Pancreas (tissue), 10 donors: ENCODE measurements around the gene CLDN8. TPM values are rescaled to one million over a fixed set of nuclear protein-coding genes. Genes with fewer than 3 reads are reported as not detected.

Experiments
- ATAC-seq, 4 donors: fragments of 200-7000 bp; cut with Tn5 transposase; one replicate each; pipeline versions ENCODE4 v1.8.0 to v1.9.1; 2020; ENCODE audit warnings: mild to moderate bottlenecking in 4 of 4, moderate library complexity in 4 of 4
- DNase-seq, 6 donors: peaks; one replicate each; pipeline ENCODE4 v3.0.0-alpha.2; 2020
- FAIRE-seq: peaks from 2 replicates; lab custom pipeline; 2012; peaks lifted over from hg19 to GRCh38; lab: Jason Lieb, UNC
- H3K27ac ChIP-seq, 4 donors: fragments of 200-600 bp; sonication (generic); 1 replicate in 3 of 4; 2 replicates in 1 of 4; pipeline versions ENCODE4 v1.5.0 to v1.8.0; 2020
- H3K27me3 ChIP-seq, 4 donors: fragments of 200-600 bp; one replicate each; pipeline ENCODE4 v1.8.0; 2021
- H3K36me3 ChIP-seq, 3 donors: fragments of 200-600 bp; sonication (generic) in 1 of 3; one replicate each; pipeline versions ENCODE4 v1.5.0 to v1.8.0; 2020 to 2021
- H3K4me1 ChIP-seq, 3 donors: fragments of 200-600 bp; one replicate each; pipeline ENCODE4 v1.8.0; 2021
- H3K4me3 ChIP-seq, 4 donors: fragments of 200-600 bp; sonication (generic) in 2 of 4; one replicate each; pipeline versions ENCODE4 v1.5.0 to v1.8.0; 2020 to 2021
- H3K9me3 ChIP-seq, 4 donors: fragments of 200-600 bp; one replicate each; pipeline ENCODE4 v1.8.0; 2021
- WGBS, 2 donors: extraction: QIAGEN DNeasy Blood & Tissue Kit; methylation state at CpG; one replicate each; pipeline ENCODE4 v1.1.7; 2013; 5-methylcytosine and 5-hydroxymethylcytosine counted together
- intact Hi-C, 3 donors: fragments of 100-400 bp; cut with DNase I; formaldehyde crosslinking; loops; one replicate each; pipeline versions ENCODE4 v1.11.1 to v1.14.2; 2022
- polyA plus RNA-seq, 2 donors: library from polyadenylated mRNA; stranded (reverse); fragments of 200-250 nt; gene quantifications; one replicate each; pipeline ENCODE4 v1.2.3, GENCODE V29; 2013
- total RNA-seq, 6 donors: library from RNA; stranded (reverse); fragmentation: NEBNext Ultra II Directional in 4 of 6; extraction: Animal tissue kit (Norgen Biotek cat#: 25700) in 4 of 6; gene quantifications; one replicate each; pipeline versions ENCODE4 v1.2.1 to v1.2.4, GENCODE V29; 2021 to 2023
- TF ChIP-seq, protein P1 (sequence below), 4 donors: fragments of 200-600 bp; sonication (generic) in 3 of 4; IDR thresholded peaks; one replicate each; pipeline versions ENCODE4 v1.5.0 to v1.8.0; 2021; ENCODE audit warnings: antibody characterized with exemption in 4 of 4
- donor health status: healthy with polysubstance abuse.
- donor health status: DM: no; HTN: no; CAD: no; lungs with moderate emphysema.
- donor health status: DM: no; HTN: no; CAD: no.
- donor health status: control.
- donor health status: control.
- donor health status: Bipolar disorder and iron deficiency.
- donor health status: DM: yes; HTN: yes; CAD: no.
- donor health status: DM: no; HTN: no; CAD: no.
- donor health status: DM: no; HTN: no; CAD: no.
- donor health status: DM: yes; HTN: yes; CAD: no.

CLDN8 gene
- total RNA-seq, result under 1 TPM in 3 of 6 donors, not detected in 3; 0.09 to 0.22 (median 0.13) TPM
- polyA plus RNA-seq, result under 1 TPM in 1 of 2 donors, not detected in 1; 0.09 TPM

GRCh38 chr21:30216041-30216723 lies at the start of gene CLDN8:
TSS of gene CLDN8 (minus strand) at chr21:30216097. CDS start at chr21:30215925, 172 bp downstream.
- TF ChIP-seq, protein P1, sequence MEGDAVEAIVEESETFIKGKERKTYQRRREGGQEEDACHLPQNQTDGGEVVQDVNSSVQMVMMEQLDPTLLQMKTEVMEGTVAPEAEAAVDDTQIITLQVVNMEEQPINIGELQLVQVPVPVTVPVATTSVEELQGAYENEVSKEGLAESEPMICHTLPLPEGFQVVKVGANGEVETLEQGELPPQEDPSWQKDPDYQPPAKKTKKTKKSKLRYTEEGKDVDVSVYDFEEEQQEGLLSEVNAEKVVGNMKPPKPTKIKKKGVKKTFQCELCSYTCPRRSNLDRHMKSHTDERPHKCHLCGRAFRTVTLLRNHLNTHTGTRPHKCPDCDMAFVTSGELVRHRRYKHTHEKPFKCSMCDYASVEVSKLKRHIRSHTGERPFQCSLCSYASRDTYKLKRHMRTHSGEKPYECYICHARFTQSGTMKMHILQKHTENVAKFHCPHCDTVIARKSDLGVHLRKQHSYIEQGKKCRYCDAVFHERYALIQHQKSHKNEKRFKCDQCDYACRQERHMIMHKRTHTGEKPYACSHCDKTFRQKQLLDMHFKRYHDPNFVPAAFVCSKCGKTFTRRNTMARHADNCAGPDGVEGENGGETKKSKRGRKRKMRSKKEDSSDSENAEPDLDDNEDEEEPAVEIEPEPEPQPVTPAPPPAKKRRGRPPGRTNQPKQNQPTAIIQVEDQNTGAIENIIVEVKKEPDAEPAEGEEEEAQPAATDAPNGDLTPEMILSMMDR (IDR thresholded peaks at IDR 0.05), result no peak
- peaks cover 0 to 4% (median 0%) of the 10 kb centered on the region in 3 donors for H3K4me1 ChIP-seq
- WGBS, 2 donors, result 10 to 17% methylated on average over 5 of the region's 5 CpGs
- no peak within 1 kb of the TSS for H3K4me3 ChIP-seq
- H3K9me3 ChIP-seq, result no peaks in the 10 kb centered on the region
- H3K27ac ChIP-seq, result peak within 1 kb of the TSS in 2 of 4 donors; percentile 5 to 23
- intact Hi-C loops, result no loop called here
- no peaks in the 10 kb centered on the region for H3K36me3 ChIP-seq
- FAIRE-seq (peak; percentile 32), ATAC-seq (peak; percentile 65 to 87 (median 77)), DNase-seq (peak in 5 of 6 donors; percentile 6 to 33 (median 19))
- H3K27me3 ChIP-seq, result no peaks in the 10 kb centered on the region

DNA sequence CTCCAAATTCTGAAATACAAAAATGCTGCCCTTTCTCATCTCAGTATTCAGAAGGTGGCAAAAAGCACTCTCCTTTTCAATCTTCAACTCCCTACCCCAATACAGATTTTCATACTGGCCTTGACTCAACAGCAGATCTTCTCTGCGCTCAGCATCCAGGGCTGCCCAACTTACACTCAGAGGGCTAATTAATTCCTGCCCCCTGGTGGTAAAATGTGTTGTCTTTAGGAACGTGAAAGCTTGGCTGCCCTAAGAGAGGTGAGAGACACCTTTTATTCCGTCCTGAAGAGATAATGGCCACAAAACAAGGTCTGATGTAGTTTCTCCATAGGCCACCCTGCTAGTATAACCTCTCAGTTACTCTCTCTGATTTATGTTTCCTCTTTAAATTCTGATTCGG lies 41.9 kb upstream of the CLDN8 start:
- TF ChIP-seq, protein P1 (IDR thresholded peaks at IDR 0.05), result no peak
- ATAC-seq (no peak), FAIRE-seq (no peak), DNase-seq (no peak)
- Histone ChIP-seq H3K36me3 (no peaks in the 10 kb centered on the region), H3K27me3 (no peaks in the 10 kb centered on the region), H3K27ac (no peak overlapping the region), H3K9me3 (no peaks in the 10 kb centered on the region), H3K4me3 (no peak overlapping the region), H3K4me1 (no peaks in the 10 kb centered on the region)
- 65 to 77% methylated on average over 4 of the region's 4 CpGs for WGBS, 2 donors
- intact Hi-C loops, result no loop called here

- 79 to 82% methylated on average over 4 of the region's 4 CpGs for WGBS, 2 donors
- TF ChIP-seq, protein P1 (IDR thresholded peaks at IDR 0.05), result no peak
- H3K4me3 ChIP-seq, result no peak overlapping the region
- FAIRE-seq, result no peak
- DNase-seq, result no peak
- H3K4me1 ChIP-seq, result no peaks in the 10 kb centered on the region
- intact Hi-C loops, result no loop called here
- no peak for ATAC-seq
- H3K27ac ChIP-seq, result no peak overlapping the region
- no peaks in the 10 kb centered on the region for H3K27me3 ChIP-seq
- no peaks in the 10 kb centered on the region for H3K9me3 ChIP-seq
- H3K36me3 ChIP-seq, result no peaks in the 10 kb centered on the region
Observed at GRCh38 chr21:30256100-30256499, 40.2 kb upstream of the CLDN8 start.

DNA sequence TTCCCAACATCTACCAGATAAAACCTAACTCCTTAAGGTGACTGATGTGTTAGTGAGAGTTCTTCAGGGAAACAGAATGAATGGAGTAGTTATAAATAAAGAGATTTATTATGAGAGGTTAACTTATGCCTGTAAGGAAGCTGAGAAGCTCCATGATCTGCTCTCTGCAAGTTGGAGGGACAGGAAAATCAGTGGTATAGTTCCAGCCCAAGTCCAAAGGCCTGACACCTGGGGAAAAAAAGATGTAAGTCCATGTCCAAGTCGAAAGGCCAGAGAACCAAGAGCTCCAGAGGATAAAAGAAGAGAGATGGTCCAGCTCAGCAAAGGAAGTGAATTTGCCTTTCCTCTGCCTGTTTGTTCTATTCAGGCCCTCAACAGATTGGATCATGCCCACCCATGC lies 39.8 kb upstream of the CLDN8 start:
- Histone ChIP-seq H3K27me3 (no peaks in the 10 kb centered on the region), H3K4me1 (no peaks in the 10 kb centered on the region), H3K9me3 (no peaks in the 10 kb centered on the region), H3K27ac (no peak overlapping the region), H3K4me3 (no peak overlapping the region), H3K36me3 (no peaks in the 10 kb centered on the region)
- no peak for DNase-seq
- ATAC-seq, result no peak
- 50 to 77% methylated on average over 1 of the region's 1 CpG for WGBS, 2 donors
- TF ChIP-seq, protein P1 (IDR thresholded peaks at IDR 0.05), result no peak
- intact Hi-C loops, result no loop called here
- no peak for FAIRE-seq

GRCh38 chr21:30251781-30252180 lies 35.9 kb upstream of the CLDN8 start:
- intact Hi-C loops, result no loop called here
- H3K9me3 ChIP-seq, result no peaks in the 10 kb centered on the region
- H3K36me3 ChIP-seq, result no peaks in the 10 kb centered on the region
- TF ChIP-seq, protein P1 (IDR thresholded peaks at IDR 0.05), result no peak
- no peaks in the 10 kb centered on the region for H3K4me1 ChIP-seq
- ATAC-seq (no peak), FAIRE-seq (no peak), DNase-seq (no peak)
- no peak overlapping the region for H3K27ac ChIP-seq
- no peak overlapping the region for H3K4me3 ChIP-seq
- no peaks in the 10 kb centered on the region for H3K27me3 ChIP-seq
- 60 to 86% methylated on average over 1 of the region's 1 CpG for WGBS, 2 donors
